ENCODE results near the gene ZBTB17.
A peak's percentile ranks its signal among the peaks of the same experiment; 100 is the strongest.

ZBTB17 gene

GRCh38 chr1:16013908-16014258, 38.0 kb upstream of the ZBTB17 start:
- no peak overlapping the region for H3K27ac ChIP-seq (replicated peaks; ENCODE audit: low read length)
- H3K9me3 ChIP-seq (replicated peaks in 1 of 2; ENCODE audit: control insufficient read depth in 2 of 2, insufficient read depth in 1 of 2, low read depth in 1 of 2, low read length in 2 of 2), result no peaks in the 10 kb centered on the region
- no peaks in the 10 kb centered on the region for H3K36me3 ChIP-seq (replicated peaks in 1 of 2; ENCODE audit: control insufficient read depth in 2 of 2, insufficient read depth in 2 of 2, low read length in 2 of 2)
- no CpG with 5 or more reads among the region's 4 CpGs for WGBS, 2 donors (ENCODE audit: extremely low coverage in 2 of 2, insufficient read length in 2 of 2, insufficient replicate concordance in 1 of 2)
- H4K91ac ChIP-seq (ENCODE audit: low read depth, low read length, poor library complexity), result no peak overlapping the region
- H3K4me3 ChIP-seq (ENCODE audit: low read length in 2 of 2), result peak overlapping the region in 1 of 2 donors; percentile 13
- peak overlapping the region; percentile 29 for H3K23ac ChIP-seq (ENCODE audit: low read depth, low read length, poor library complexity)
- no peak overlapping the region for H3K9ac ChIP-seq (ENCODE audit: low read depth, low read length, poor library complexity)
- H2BK12ac ChIP-seq (ENCODE audit: low read length), result no peak overlapping the region
- H3K4ac ChIP-seq (ENCODE audit: low read length), result no peak overlapping the region
- peak overlapping the region; percentile 19 for H3K18ac ChIP-seq (ENCODE audit: low read length)
- H3K79me1 ChIP-seq (ENCODE audit: low read depth, low read length), result peaks cover 2% of the 10 kb centered on the region
- no peak overlapping the region for H4K8ac ChIP-seq (ENCODE audit: low read depth, low read length)
- no peak for DNase-seq (ENCODE audit: low spot score)
- no peak overlapping the region for H2AFZ ChIP-seq (ENCODE audit: low read length)
- no peak overlapping the region for H3K4me2 ChIP-seq (ENCODE audit: insufficient read depth, low read length, poor library complexity, severe bottlenecking)
- H2BK120ac ChIP-seq (ENCODE audit: low read depth, low read length), result no peak overlapping the region
- H3K14ac ChIP-seq (ENCODE audit: low read length), result no peak overlapping the region
- peaks cover 9 to 20% of the 10 kb centered on the region in 2 donors for H3K4me1 ChIP-seq (ENCODE audit: control insufficient read depth in 2 of 2, insufficient read depth in 1 of 2, low read depth in 1 of 2, low read length in 2 of 2)
- no peak overlapping the region for H2BK5ac ChIP-seq (ENCODE audit: low read length)
- no peak overlapping the region for H2BK15ac ChIP-seq (ENCODE audit: low read length)
- peaks cover 0 to 74% (median 31%) of the 10 kb centered on the region in 3 experiments for H3K27me3 ChIP-seq (ENCODE audit: control insufficient read depth in 3 of 3, insufficient read depth in 3 of 3, low read depth in 1 of 3, low read length in 3 of 3)
- peak overlapping the region; percentile 91 for H2AK5ac ChIP-seq (ENCODE audit: low read depth, low read length)

GRCh38 chr1:16013220-16013907, 37.5 kb upstream of the ZBTB17 start:
- Histone ChIP-seq H3K27ac (replicated peaks; ENCODE audit: low read length) (no peak overlapping the region), H3K4me3 (ENCODE audit: low read length in 2 of 2) (no peak overlapping the region), H4K8ac (ENCODE audit: low read depth, low read length) (no peak overlapping the region), H3K14ac (ENCODE audit: low read length) (no peak overlapping the region), H2BK5ac (ENCODE audit: low read length) (no peak overlapping the region), H2BK12ac (ENCODE audit: low read length) (no peak overlapping the region), H3K9ac (ENCODE audit: low read depth, low read length, poor library complexity) (no peak overlapping the region), H2BK120ac (ENCODE audit: low read depth, low read length) (no peak overlapping the region), H2AFZ (ENCODE audit: low read length) (peak overlapping the region; percentile 84), H3K4me2 (ENCODE audit: insufficient read depth, low read length, poor library complexity, severe bottlenecking) (peak overlapping the region; percentile 48), H3K23ac (ENCODE audit: low read depth, low read length, poor library complexity) (peak overlapping the region; percentile 82), H3K27me3 (ENCODE audit: control insufficient read depth in 3 of 3, insufficient read depth in 3 of 3, low read depth in 1 of 3, low read length in 3 of 3) (peaks cover 0 to 69% (median 31%) of the 10 kb centered on the region in 3 experiments), H3K18ac (ENCODE audit: low read length) (peak overlapping the region; percentile 60), H4K91ac (ENCODE audit: low read depth, low read length, poor library complexity) (no peak overlapping the region), H2AK5ac (ENCODE audit: low read depth, low read length) (peak overlapping the region; percentile 91), H3K79me1 (ENCODE audit: low read depth, low read length) (peaks cover 2% of the 10 kb centered on the region), H3K9me3 (replicated peaks in 1 of 2; ENCODE audit: control insufficient read depth in 2 of 2, insufficient read depth in 1 of 2, low read depth in 1 of 2, low read length in 2 of 2) (no peaks in the 10 kb centered on the region), H3K36me3 (replicated peaks in 1 of 2; ENCODE audit: control insufficient read depth in 2 of 2, insufficient read depth in 2 of 2, low read length in 2 of 2) (no peaks in the 10 kb centered on the region), H3K4ac (ENCODE audit: low read length) (no peak overlapping the region), H3K4me1 (ENCODE audit: control insufficient read depth in 2 of 2, insufficient read depth in 1 of 2, low read depth in 1 of 2, low read length in 2 of 2) (peaks cover 9 to 17% of the 10 kb centered on the region in 2 donors), H2BK15ac (ENCODE audit: low read length) (no peak overlapping the region)
- DNase-seq (ENCODE audit: low spot score), result no peak
- no CpG with 5 or more reads among the region's 28 CpGs for WGBS, 2 donors (ENCODE audit: extremely low coverage in 2 of 2, insufficient read length in 2 of 2, insufficient replicate concordance in 1 of 2)

- Histone ChIP-seq H3K14ac (ENCODE audit: low read length) (peak overlapping the region; percentile 58), H3K4me3 (ENCODE audit: low read length in 2 of 2) (no peak overlapping the region)
Measured at GRCh38 chr1:16012590-16013219, 36.8 kb upstream of the ZBTB17 start.

GRCh38 chr1:16011936-16012589, 36.2 kb upstream of the ZBTB17 start:
- peaks cover 0 to 57% (median 31%) of the 10 kb centered on the region in 3 experiments for H3K27me3 ChIP-seq (ENCODE audit: control insufficient read depth in 3 of 3, insufficient read depth in 3 of 3, low read depth in 1 of 3, low read length in 3 of 3)

More at GRCh38 chr1:16012590-16013219, 36.8 kb upstream of the ZBTB17 start:
- Histone ChIP-seq H3K4ac (ENCODE audit: low read length) (no peak overlapping the region), H3K79me1 (ENCODE audit: low read depth, low read length) (peaks cover 2% of the 10 kb centered on the region), H3K23ac (ENCODE audit: low read depth, low read length, poor library complexity) (peak overlapping the region; percentile 82), H2BK5ac (ENCODE audit: low read length) (no peak overlapping the region), H3K4me1 (ENCODE audit: control insufficient read depth in 2 of 2, insufficient read depth in 1 of 2, low read depth in 1 of 2, low read length in 2 of 2) (peaks cover 3 to 11% of the 10 kb centered on the region in 2 donors), H2AK5ac (ENCODE audit: low read depth, low read length) (peak overlapping the region; percentile 91), H3K9ac (ENCODE audit: low read depth, low read length, poor library complexity) (no peak overlapping the region), H3K27ac (replicated peaks; ENCODE audit: low read length) (no peak overlapping the region), H4K8ac (ENCODE audit: low read depth, low read length) (no peak overlapping the region), H3K27me3 (ENCODE audit: control insufficient read depth in 3 of 3, insufficient read depth in 3 of 3, low read depth in 1 of 3, low read length in 3 of 3) (peaks cover 0 to 62% (median 31%) of the 10 kb centered on the region in 3 experiments), H3K4me2 (ENCODE audit: insufficient read depth, low read length, poor library complexity, severe bottlenecking) (peak overlapping the region; percentile 48), H2AFZ (ENCODE audit: low read length) (peak overlapping the region; percentile 84), H3K18ac (ENCODE audit: low read length) (peak overlapping the region; percentile 44), H2BK15ac (ENCODE audit: low read length) (no peak overlapping the region), H3K9me3 (replicated peaks in 1 of 2; ENCODE audit: control insufficient read depth in 2 of 2, insufficient read depth in 1 of 2, low read depth in 1 of 2, low read length in 2 of 2) (no peaks in the 10 kb centered on the region), H3K36me3 (replicated peaks in 1 of 2; ENCODE audit: control insufficient read depth in 2 of 2, insufficient read depth in 2 of 2, low read length in 2 of 2) (no peaks in the 10 kb centered on the region), H2BK120ac (ENCODE audit: low read depth, low read length) (peak overlapping the region; percentile 52), H2BK12ac (ENCODE audit: low read length) (peak overlapping the region; percentile 43), H4K91ac (ENCODE audit: low read depth, low read length, poor library complexity) (no peak overlapping the region)
- WGBS, 2 donors (ENCODE audit: extremely low coverage in 2 of 2, insufficient read length in 2 of 2, insufficient replicate concordance in 1 of 2), result no CpG with 5 or more reads among the region's 36 CpGs
- DNase-seq (ENCODE audit: low spot score), result no peak

More at GRCh38 chr1:16011936-16012589, 36.2 kb upstream of the ZBTB17 start:
- Histone ChIP-seq H3K27ac (replicated peaks; ENCODE audit: low read length) (no peak overlapping the region), H2BK12ac (ENCODE audit: low read length) (no peak overlapping the region), H3K79me1 (ENCODE audit: low read depth, low read length) (peaks cover 2% of the 10 kb centered on the region), H3K36me3 (replicated peaks in 1 of 2; ENCODE audit: control insufficient read depth in 2 of 2, insufficient read depth in 2 of 2, low read length in 2 of 2) (no peaks in the 10 kb centered on the region), H3K4me1 (ENCODE audit: control insufficient read depth in 2 of 2, insufficient read depth in 1 of 2, low read depth in 1 of 2, low read length in 2 of 2) (peaks cover 2 to 7% of the 10 kb centered on the region in 2 donors), H3K14ac (ENCODE audit: low read length) (no peak overlapping the region), H3K4me3 (ENCODE audit: low read length in 2 of 2) (no peak overlapping the region), H4K91ac (ENCODE audit: low read depth, low read length, poor library complexity) (no peak overlapping the region), H2BK15ac (ENCODE audit: low read length) (no peak overlapping the region), H3K18ac (ENCODE audit: low read length) (peak overlapping the region; percentile 44), H3K23ac (ENCODE audit: low read depth, low read length, poor library complexity) (no peak overlapping the region), H2AFZ (ENCODE audit: low read length) (no peak overlapping the region), H2AK5ac (ENCODE audit: low read depth, low read length) (peak overlapping the region; percentile 53), H3K4ac (ENCODE audit: low read length) (no peak overlapping the region), H3K9me3 (replicated peaks in 1 of 2; ENCODE audit: control insufficient read depth in 2 of 2, insufficient read depth in 1 of 2, low read depth in 1 of 2, low read length in 2 of 2) (no peaks in the 10 kb centered on the region), H3K4me2 (ENCODE audit: insufficient read depth, low read length, poor library complexity, severe bottlenecking) (no peak overlapping the region), H2BK120ac (ENCODE audit: low read depth, low read length) (no peak overlapping the region), H4K8ac (ENCODE audit: low read depth, low read length) (no peak overlapping the region), H3K9ac (ENCODE audit: low read depth, low read length, poor library complexity) (no peak overlapping the region), H2BK5ac (ENCODE audit: low read length) (no peak overlapping the region)
- no peak for DNase-seq (ENCODE audit: low spot score)
- no CpG with 5 or more reads among the region's 11 CpGs for WGBS, 2 donors (ENCODE audit: extremely low coverage in 2 of 2, insufficient read length in 2 of 2, insufficient replicate concordance in 1 of 2)

Measured in neuronal stem cell (in vitro differentiated cells).